GM12878 (cell line): ENCODE results near the gene MAGI2. TPM values are rescaled to one million over a fixed set of nuclear protein-coding genes. Genes with fewer than 3 reads are reported as not detected.

Experiments
- ATAC-seq: fragments of 200-7000 bp; cut with Tn5 transposase; 3 replicates; pipeline ENCODE4 v1.9.1; 2020; ENCODE audit warnings: mild to moderate bottlenecking, moderate library complexity
- BruUV-seq: library from RNA; stranded (reverse); fragments of 400-500 nt; replicated peaks from 2 replicates; lab custom pipeline; 2021; lab: Mats Ljungman, UMichigan
- CTCF ChIA-PET: fragments of 300-600 bp; sonication (Branson Sonifier 250); formaldehyde crosslinking; extraction: SDS; loops from one replicate; lab custom pipeline; 2021; ENCODE audit warnings: inconsistent platforms; lab: Yijun Ruan, JAX
- POLR2A ChIA-PET: fragments of 350-600 bp; formaldehyde crosslinking; extraction: SDS; loops from one replicate; lab custom pipeline; 2021; ENCODE audit warnings: inconsistent platforms; lab: Charles Lee
- RAD21 ChIA-PET: fragments of 300-600 bp; sonication (Branson Sonifier 250); formaldehyde crosslinking; loops from one replicate; lab custom pipeline; 2023; ENCODE audit warnings: antibody characterized with exemption; ENCODE audit not compliant: unreplicated experiment; lab: Charles Lee
- SMC1A ChIA-PET: fragments of 300-600 bp; sonication (Branson Sonifier 250); formaldehyde crosslinking; loops from one replicate; lab custom pipeline; 2023; ENCODE audit not compliant: unreplicated experiment, uncharacterized antibody; lab: Charles Lee
- DNase-seq: peaks from one replicate; pipeline ENCODE4 v3.0.0-alpha.2; 2011; ENCODE audit warnings: low read depth, low spot score
- FAIRE-seq: peaks from 3 replicates; lab custom pipeline; 2011; peaks lifted over from hg19 to GRCh38; lab: Jason Lieb, UNC
- H2AFZ ChIP-seq: 2 replicates; pipeline ENCODE4 v1.6.0; 2011; ENCODE audit warnings: low read depth, low read length, control low read depth; ENCODE audit not compliant: control insufficient read depth
- H3K27ac ChIP-seq: 2 replicates; pipeline ENCODE4 v1.5.1; 2011; ENCODE audit warnings: control low read depth; ENCODE audit not compliant: control insufficient read depth, insufficient read depth
- H3K27me3 ChIP-seq, 2 experiments: replicated peaks in 1 of 2; 2 replicates each; pipeline versions ENCODE4 v1.6.0 to v1.6.1; 2011; ENCODE audit warnings: low read length in 1 of 2; ENCODE audit not compliant: control insufficient read depth in 2 of 2, insufficient read depth in 2 of 2
- H3K36me3 ChIP-seq, 2 experiments: 2 replicates each; pipeline ENCODE4 v1.5.1; 2011; ENCODE audit warnings: low read length in 1 of 2; ENCODE audit not compliant: control insufficient read depth in 2 of 2, insufficient read depth in 2 of 2
- H3K4me1 ChIP-seq: 2 replicates; pipeline ENCODE4 v1.6.1; 2011; ENCODE audit warnings: mild to moderate bottlenecking, low read length, moderate library complexity, mixed read lengths; ENCODE audit not compliant: control insufficient read depth, insufficient read depth
- H3K4me2 ChIP-seq: 2 replicates; pipeline ENCODE4 v1.6.0; 2011; ENCODE audit warnings: control low read depth; ENCODE audit not compliant: control insufficient read depth, insufficient read depth
- H3K4me3 ChIP-seq: fragments of 200-600 bp; sonication (generic); 2 replicates; pipeline ENCODE4 v1.5.1; 2016
- H3K79me2 ChIP-seq: 2 replicates; pipeline ENCODE4 v1.6.0; 2011; ENCODE audit warnings: low read length; ENCODE audit not compliant: control insufficient read depth, insufficient read depth
- H3K9ac ChIP-seq: 2 replicates; pipeline ENCODE4 v1.8.0; 2011; ENCODE audit warnings: low read length, control low read depth, mixed read lengths; ENCODE audit not compliant: control insufficient read depth, insufficient read depth
- H3K9me3 ChIP-seq: replicated peaks from 3 replicates; pipeline ENCODE4 v1.5.1; 2011; ENCODE audit warnings: mild to moderate bottlenecking, low read length; ENCODE audit not compliant: control insufficient read depth, insufficient read depth
- H4K20me1 ChIP-seq: 2 replicates; pipeline ENCODE4 v1.6.0; 2011; ENCODE audit not compliant: control insufficient read depth, insufficient read depth
- CUX1 ChIP-seq: IDR thresholded peaks from 2 replicates; pipeline ENCODE4 v1.6.1; 2012; ENCODE audit warnings: improper control_type of control experiment, low read depth, low read length; ENCODE audit not compliant: insufficient replicate concordance
- EGR1 ChIP-seq, 2 experiments: IDR thresholded peaks; 1 replicate in 1 of 2; 2 replicates in 1 of 2; pipeline ENCODE4 v1.6.1; 2011 to 2012; ENCODE audit warnings: low read depth in 2 of 2, low read length in 2 of 2, borderline replicate concordance in 1 of 2, mild to moderate bottlenecking in 1 of 2, moderate library complexity in 1 of 2
- ESRRA ChIP-seq: IDR thresholded peaks from 2 replicates; pipeline ENCODE4 v1.6.1; 2012; ENCODE audit warnings: mild to moderate bottlenecking, low read length, improper control_type of control experiment
- JUND ChIP-seq: IDR thresholded peaks from 2 replicates; pipeline ENCODE4 v1.6.1; 2012; ENCODE audit warnings: low read depth, mild to moderate bottlenecking, low read length, improper control_type of control experiment, moderate library complexity
- KAT2A ChIP-seq: conservative IDR thresholded peaks from 2 replicates; pipeline ENCODE4 v1.6.1; 2011; ENCODE audit warnings: low read depth, low read length; ENCODE audit not compliant: control insufficient read depth
- LARP7 ChIP-seq: fragments of 450-650 bp; IDR thresholded peaks from 2 replicates; pipeline ENCODE4 v1.6.1; 2017; ENCODE audit warnings: mild to moderate bottlenecking
- PBX3 ChIP-seq: IDR thresholded peaks from 2 replicates; pipeline ENCODE4 v1.6.1; 2011; ENCODE audit warnings: mild to moderate bottlenecking, low read depth, low read length, moderate library complexity; ENCODE audit not compliant: insufficient replicate concordance
- RAD21 ChIP-seq: IDR thresholded peaks from 2 replicates; pipeline ENCODE4 v1.6.1; 2011; ENCODE audit warnings: mild to moderate bottlenecking, low read depth, low read length, moderate library complexity; ENCODE audit not compliant: insufficient read depth
- ZBED1 ChIP-seq: IDR thresholded peaks from 2 replicates; pipeline ENCODE4 v1.6.1; 2016; ENCODE audit warnings: borderline replicate concordance
- ZNF384 ChIP-seq: IDR thresholded peaks from 2 replicates; pipeline ENCODE4 v1.6.1; 2012; ENCODE audit warnings: low read depth, mild to moderate bottlenecking, low read length, improper control_type of control experiment, borderline replicate concordance
- WGBS: methylation state at CpG from one replicate; pipeline ENCODE4 v1.1.6; 2016; ENCODE audit warnings: low lambda C conversion rate; ENCODE audit not compliant: insufficient replicate concordance, insufficient coverage; ENCODE audit errors: missing lambda C conversion rate; 5-methylcytosine and 5-hydroxymethylcytosine counted together
- in situ Hi-C: fragments of 300-500 bp; cut with MboI; formaldehyde crosslinking; loops from 9 replicates; pipeline ENCODE4 v1.14.3; 2018; ENCODE audit warnings: mixed read lengths
- intact Hi-C: fragments of 100-400 bp; cut with micrococcal nuclease; formaldehyde crosslinking; loops from one replicate; pipeline ENCODE4 v1.14.2; 2022; ENCODE audit not compliant: unreplicated experiment
- polyA plus RNA-seq, 11 experiments: library from polyadenylated mRNA; depleted of rRNA in 4 of 11; unstranded in 6 of 11; stranded (reverse) in 5 of 11; fragments of >200 nt; fragmentation: Nextera tagmentation in 4 of 11; fragmentation: Illumina TruSeq in 1 of 11; extraction: Ambion mirVana in 4 of 11; extraction: Trizol in 1 of 11; gene quantifications; 1 replicate in 1 of 11; 2 replicates in 10 of 11; pipeline versions ENCODE4 v1.2.1 to v1.2.3, GENCODE V29; 2011 to 2016; ENCODE audit warnings: inconsistent platforms in 2 of 11, missing spikeins in 2 of 11, low read depth in 1 of 11
- total RNA-seq, 4 experiments: library from RNA; depleted of rRNA in 3 of 4; stranded (reverse); fragments of >200 nt in 3 of 4; fragmentation: Illumina TruSeq in 1 of 4; extraction: Trizol in 1 of 4; gene quantifications; 2 replicates each; pipeline versions ENCODE4 v1.2.1 to v1.2.3, GENCODE V29; 2013 to 2021
- TF ChIP-seq, protein P1 (sequence below): fragments of 450-650 bp; IDR thresholded peaks from 2 replicates; pipeline ENCODE4 v1.6.1; 2016; ENCODE audit warnings: mild to moderate bottlenecking, moderate library complexity, borderline replicate concordance
- TF ChIP-seq, protein P2 (sequence below): fragments of 450-650 bp; IDR thresholded peaks from 2 replicates; pipeline ENCODE4 v1.6.1; 2017; ENCODE audit warnings: borderline replicate concordance

Gene MAGI2
- total and polyA plus RNA-seq, 10 of the 15 experiments (the other 5 are each of a cell fraction or from before 2014, with no cell fraction given): 0.01 to 0.31 (median 0.05) TPM; not detected in 2

DNA sequence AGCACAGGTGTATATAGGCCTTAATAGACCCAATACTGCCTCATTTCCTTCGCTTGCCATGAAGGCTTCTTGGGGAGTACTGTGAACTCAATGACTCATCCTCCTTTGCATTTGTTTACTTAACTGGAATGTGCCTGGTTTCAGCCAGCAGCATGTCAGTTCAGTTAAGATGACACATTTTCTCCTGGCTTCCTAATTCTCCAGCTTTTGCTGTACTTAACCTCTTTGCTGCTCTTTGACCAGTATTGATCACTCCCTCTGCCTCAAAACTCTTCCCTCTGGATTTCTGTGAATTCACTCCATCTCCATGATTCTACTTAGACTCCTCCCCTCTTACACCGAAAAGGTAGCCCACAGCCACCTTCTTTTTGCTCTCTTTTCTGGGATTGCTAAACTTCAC, 135.7 kb downstream of the MAGI2 start:
- intact Hi-C loops: no loop called here
- CTCF ChIA-PET: interaction anchor here (2.7 kb wide), 1 partner anchor 20 kb away, joined by 10 read pairs; no protein-coding TSS in a partner anchor
- H3K9me3 ChIP-seq: no peaks in the 10 kb centered on the region
- RAD21 ChIA-PET: no interaction called here
- ATAC-seq (no peak), FAIRE-seq (no peak), DNase-seq (no peak)
- no peaks in the 10 kb centered on the region for H3K36me3 ChIP-seq
- no peaks in the 10 kb centered on the region for H3K27me3 ChIP-seq
- SMC1A ChIA-PET: no interaction called here
- in situ Hi-C loops: no loop called here
- 0% methylated on average over 2 of the region's 2 CpGs for WGBS
- BruUV-seq: no TSS peak
- H4K20me1 ChIP-seq: no peaks in the 10 kb centered on the region
- H3K27ac ChIP-seq: no peak overlapping the region
- no peak overlapping the region for H3K4me3 ChIP-seq
- POLR2A ChIA-PET: no interaction called here
- H3K4me1 ChIP-seq: no peaks in the 10 kb centered on the region
- no peaks in the 10 kb centered on the region for H3K79me2 ChIP-seq
- no peak overlapping the region for H3K4me2 ChIP-seq
- H2AFZ ChIP-seq: no peak overlapping the region
- H3K9ac ChIP-seq: no peak overlapping the region
- TF ChIP-seq RAD21 (no peak), ZNF384 (no peak), JUND (no peak), CUX1 (no peak), ESRRA (no peak), KAT2A (no peak), EGR1 (IDR thresholded peaks at IDR 0.05; ENCODE audit: borderline replicate concordance in 1 of 2, low read depth in 2 of 2, low read length in 2 of 2) (no peak), LARP7 (no peak), PBX3 (no peak), ZBED1 (no peak)
- TF ChIP-seq, protein P1, sequence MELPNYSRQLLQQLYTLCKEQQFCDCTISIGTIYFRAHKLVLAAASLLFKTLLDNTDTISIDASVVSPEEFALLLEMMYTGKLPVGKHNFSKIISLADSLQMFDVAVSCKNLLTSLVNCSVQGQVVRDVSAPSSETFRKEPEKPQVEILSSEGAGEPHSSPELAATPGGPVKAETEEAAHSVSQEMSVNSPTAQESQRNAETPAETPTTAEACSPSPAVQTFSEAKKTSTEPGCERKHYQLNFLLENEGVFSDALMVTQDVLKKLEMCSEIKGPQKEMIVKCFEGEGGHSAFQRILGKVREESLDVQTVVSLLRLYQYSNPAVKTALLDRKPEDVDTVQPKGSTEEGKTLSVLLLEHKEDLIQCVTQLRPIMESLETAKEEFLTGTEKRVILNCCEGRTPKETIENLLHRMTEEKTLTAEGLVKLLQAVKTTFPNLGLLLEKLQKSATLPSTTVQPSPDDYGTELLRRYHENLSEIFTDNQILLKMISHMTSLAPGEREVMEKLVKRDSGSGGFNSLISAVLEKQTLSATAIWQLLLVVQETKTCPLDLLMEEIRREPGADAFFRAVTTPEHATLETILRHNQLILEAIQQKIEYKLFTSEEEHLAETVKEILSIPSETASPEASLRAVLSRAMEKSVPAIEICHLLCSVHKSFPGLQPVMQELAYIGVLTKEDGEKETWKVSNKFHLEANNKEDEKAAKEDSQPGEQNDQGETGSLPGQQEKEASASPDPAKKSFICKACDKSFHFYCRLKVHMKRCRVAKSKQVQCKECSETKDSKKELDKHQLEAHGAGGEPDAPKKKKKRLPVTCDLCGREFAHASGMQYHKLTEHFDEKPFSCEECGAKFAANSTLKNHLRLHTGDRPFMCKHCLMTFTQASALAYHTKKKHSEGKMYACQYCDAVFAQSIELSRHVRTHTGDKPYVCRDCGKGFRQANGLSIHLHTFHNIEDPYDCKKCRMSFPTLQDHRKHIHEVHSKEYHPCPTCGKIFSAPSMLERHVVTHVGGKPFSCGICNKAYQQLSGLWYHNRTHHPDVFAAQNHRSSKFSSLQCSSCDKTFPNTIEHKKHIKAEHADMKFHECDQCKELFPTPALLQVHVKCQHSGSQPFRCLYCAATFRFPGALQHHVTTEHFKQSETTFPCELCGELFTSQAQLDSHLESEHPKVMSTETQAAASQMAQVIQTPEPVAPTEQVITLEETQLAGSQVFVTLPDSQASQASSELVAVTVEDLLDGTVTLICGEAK: no peak
- TF ChIP-seq, protein P2, sequence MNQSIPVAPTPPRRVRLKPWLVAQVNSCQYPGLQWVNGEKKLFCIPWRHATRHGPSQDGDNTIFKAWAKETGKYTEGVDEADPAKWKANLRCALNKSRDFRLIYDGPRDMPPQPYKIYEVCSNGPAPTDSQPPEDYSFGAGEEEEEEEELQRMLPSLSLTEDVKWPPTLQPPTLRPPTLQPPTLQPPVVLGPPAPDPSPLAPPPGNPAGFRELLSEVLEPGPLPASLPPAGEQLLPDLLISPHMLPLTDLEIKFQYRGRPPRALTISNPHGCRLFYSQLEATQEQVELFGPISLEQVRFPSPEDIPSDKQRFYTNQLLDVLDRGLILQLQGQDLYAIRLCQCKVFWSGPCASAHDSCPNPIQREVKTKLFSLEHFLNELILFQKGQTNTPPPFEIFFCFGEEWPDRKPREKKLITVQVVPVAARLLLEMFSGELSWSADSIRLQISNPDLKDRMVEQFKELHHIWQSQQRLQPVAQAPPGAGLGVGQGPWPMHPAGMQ: no peak
